Trophoblast cell (in vitro differentiated cells and primary cell): ENCODE measurements around the gene TBC1D9.

ENCODE experiments used
- DNase-seq, 2 donors: peaks; one replicate each; pipeline ENCODE4 v3.0.0-alpha.2; 2016
- H2AFZ ChIP-seq: 2 replicates; pipeline ENCODE4 v1.6.1; 2013; ENCODE audit warnings: low read length, moderate library complexity, mild to moderate bottlenecking; ENCODE audit not compliant: insufficient read depth, poor library complexity
- H2AK5ac ChIP-seq: 2 replicates; pipeline ENCODE4 v1.6.1; 2013; ENCODE audit warnings: mild to moderate bottlenecking, low read length
- H2BK120ac ChIP-seq: 2 replicates; pipeline ENCODE4 v1.6.1; 2013; ENCODE audit warnings: low read length, mild to moderate bottlenecking, moderate library complexity; ENCODE audit not compliant: insufficient read depth, poor library complexity
- H2BK12ac ChIP-seq: 2 replicates; pipeline ENCODE4 v1.6.1; 2013; ENCODE audit warnings: mild to moderate bottlenecking, low read length, moderate library complexity
- H2BK5ac ChIP-seq: 2 replicates; pipeline ENCODE4 v1.6.1; 2013; ENCODE audit warnings: low read length, low read depth, moderate library complexity, mild to moderate bottlenecking; ENCODE audit not compliant: poor library complexity
- H3K14ac ChIP-seq: 2 replicates; pipeline ENCODE4 v1.6.1; 2013; ENCODE audit warnings: mild to moderate bottlenecking, low read length
- H3K18ac ChIP-seq: 2 replicates; pipeline ENCODE4 v1.6.1; 2013; ENCODE audit warnings: mild to moderate bottlenecking, low read length
- H3K23ac ChIP-seq: 2 replicates; pipeline ENCODE4 v1.6.1; 2013; ENCODE audit warnings: low read length
- H3K27ac ChIP-seq: 2 replicates; pipeline ENCODE4 v1.5.1; 2013; ENCODE audit warnings: low read depth, mild to moderate bottlenecking, inconsistent platforms, low read length, moderate library complexity
- H3K27me3 ChIP-seq: 2 replicates; pipeline ENCODE4 v1.6.1; 2013; ENCODE audit warnings: inconsistent platforms, mild to moderate bottlenecking, low read length, moderate library complexity; ENCODE audit not compliant: insufficient read depth
- H3K36me3 ChIP-seq, 2 experiments: 1 replicate in 1 of 2; 2 replicates in 1 of 2; pipeline ENCODE4 v1.6.1; 2013; ENCODE audit warnings: low read length in 2 of 2, mild to moderate bottlenecking in 2 of 2, moderate library complexity in 1 of 2; ENCODE audit not compliant: insufficient read depth in 2 of 2, control insufficient read depth in 1 of 2
- H3K4ac ChIP-seq: 2 replicates; pipeline ENCODE4 v1.6.1; 2013; ENCODE audit warnings: low read depth, mild to moderate bottlenecking, low read length, moderate library complexity
- H3K4me1 ChIP-seq, 2 experiments: 1 replicate in 1 of 2; 2 replicates in 1 of 2; pipeline ENCODE4 v1.6.1; 2013; ENCODE audit warnings: low read length in 2 of 2, mild to moderate bottlenecking in 2 of 2, moderate library complexity in 1 of 2; ENCODE audit not compliant: insufficient read depth in 2 of 2, control insufficient read depth in 1 of 2
- H3K4me2 ChIP-seq: 2 replicates; pipeline ENCODE4 v1.6.1; 2013; ENCODE audit warnings: inconsistent platforms, mild to moderate bottlenecking, low read length, moderate library complexity
- H3K4me3 ChIP-seq: 2 replicates; pipeline ENCODE4 v1.5.1; 2013; ENCODE audit warnings: mild to moderate bottlenecking, low read depth, low read length, inconsistent platforms
- H3K79me1 ChIP-seq: one replicate; pipeline ENCODE4 v1.6.1; 2013; ENCODE audit warnings: low read length
- H3K79me2 ChIP-seq: 2 replicates; pipeline ENCODE4 v1.6.1; 2013; ENCODE audit warnings: low read length, mild to moderate bottlenecking; ENCODE audit not compliant: control insufficient read depth, insufficient read depth, poor library complexity
- H3K9ac ChIP-seq: 2 replicates; pipeline ENCODE4 v1.6.1; 2013; ENCODE audit warnings: mild to moderate bottlenecking, low read length
- H3K9me3 ChIP-seq: 2 replicates; pipeline ENCODE4 v1.6.1; 2013; ENCODE audit warnings: low read depth, mild to moderate bottlenecking, control low read depth, inconsistent platforms, low read length; ENCODE audit not compliant: insufficient read depth
- H4K12ac ChIP-seq: 2 replicates; pipeline ENCODE4 v1.6.1; 2013; ENCODE audit warnings: low read depth, mild to moderate bottlenecking, low read length, moderate library complexity
- H4K8ac ChIP-seq: 2 replicates; pipeline ENCODE4 v1.6.1; 2013; ENCODE audit warnings: low read depth, mild to moderate bottlenecking, low read length, moderate library complexity
- H4K91ac ChIP-seq: one replicate; pipeline ENCODE4 v1.6.1; 2013; ENCODE audit warnings: low read depth, mild to moderate bottlenecking, low read length, moderate library complexity
- WGBS: extraction: QIAGEN DNeasy Blood & Tissue Kit; methylation state at CpG from one replicate; pipeline ENCODE4 v1.1.7; 2013; ENCODE audit warnings: missing lambda C conversion rate; ENCODE audit not compliant: insufficient read length, insufficient coverage; ENCODE audit errors: extremely low coverage; 5-methylcytosine and 5-hydroxymethylcytosine counted together

Gene TBC1D9

DNA sequence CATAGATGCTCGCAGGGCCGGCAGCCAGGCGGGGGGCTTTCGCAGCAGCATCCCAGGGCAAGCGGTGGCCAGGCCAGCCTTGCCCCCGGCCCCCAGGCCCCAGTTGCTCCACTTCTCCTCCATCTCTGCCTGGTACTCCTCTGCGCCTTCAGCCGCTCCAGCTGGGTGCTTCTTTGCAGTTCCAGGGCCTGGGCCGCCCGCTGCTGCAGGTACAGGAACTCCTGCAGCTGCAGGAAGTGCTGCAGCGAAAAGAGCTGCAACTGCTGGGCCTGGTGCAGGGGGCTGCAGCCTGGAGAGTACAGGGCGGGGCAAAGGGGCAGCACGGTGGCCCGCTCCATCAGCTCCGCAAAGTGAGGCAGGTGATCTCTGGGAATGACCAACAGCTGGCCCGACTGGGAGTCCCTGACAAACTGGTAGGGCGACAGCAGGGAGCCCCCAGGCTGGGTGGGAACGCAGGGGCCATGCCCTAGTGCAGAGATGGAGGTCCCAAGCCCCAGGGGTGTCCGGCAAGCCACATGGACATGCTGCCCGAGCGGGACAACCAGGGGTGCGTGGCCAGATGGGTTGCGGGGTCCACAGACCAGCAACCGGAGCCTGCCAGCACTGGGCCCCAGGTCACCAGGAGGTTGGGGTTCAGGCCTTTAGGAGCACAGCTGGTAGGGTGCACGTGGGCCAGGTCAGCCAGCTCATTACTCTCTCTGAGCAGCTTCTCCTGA lies 111.6 kb downstream of the TBC1D9 start:
- no peak overlapping the region for H2AK5ac ChIP-seq
- WGBS: no CpG with 5 or more reads among the region's 25 CpGs
- peaks cover 5% of the 10 kb centered on the region for H3K79me1 ChIP-seq
- no peak overlapping the region for H3K27ac ChIP-seq
- H3K36me3 ChIP-seq: peaks cover 34 to 47% of the 10 kb centered on the region in 2 experiments
- no peak overlapping the region for H3K4me2 ChIP-seq
- H3K4ac ChIP-seq: no peak overlapping the region
- H2AFZ ChIP-seq: no peak overlapping the region
- peak overlapping the region; percentile 28 for H2BK12ac ChIP-seq
- H4K12ac ChIP-seq: no peak overlapping the region
- H4K91ac ChIP-seq: no peak overlapping the region
- no peak overlapping the region for H3K14ac ChIP-seq
- peaks cover 20 to 21% of the 10 kb centered on the region in 2 experiments for H3K4me1 ChIP-seq
- H3K9me3 ChIP-seq: peaks cover 2% of the 10 kb centered on the region
- H2BK120ac ChIP-seq: peak overlapping the region; percentile 44
- H3K4me3 ChIP-seq: no peak overlapping the region
- no peak for DNase-seq
- no peak overlapping the region for H3K9ac ChIP-seq
- no peaks in the 10 kb centered on the region for H3K79me2 ChIP-seq
- H4K8ac ChIP-seq: peak overlapping the region; percentile 62
- H3K27me3 ChIP-seq: no peaks in the 10 kb centered on the region
- peak overlapping the region; percentile 90 for H3K18ac ChIP-seq
- H3K23ac ChIP-seq: no peak overlapping the region
- peak overlapping the region; percentile 21 for H2BK5ac ChIP-seq

DNA sequence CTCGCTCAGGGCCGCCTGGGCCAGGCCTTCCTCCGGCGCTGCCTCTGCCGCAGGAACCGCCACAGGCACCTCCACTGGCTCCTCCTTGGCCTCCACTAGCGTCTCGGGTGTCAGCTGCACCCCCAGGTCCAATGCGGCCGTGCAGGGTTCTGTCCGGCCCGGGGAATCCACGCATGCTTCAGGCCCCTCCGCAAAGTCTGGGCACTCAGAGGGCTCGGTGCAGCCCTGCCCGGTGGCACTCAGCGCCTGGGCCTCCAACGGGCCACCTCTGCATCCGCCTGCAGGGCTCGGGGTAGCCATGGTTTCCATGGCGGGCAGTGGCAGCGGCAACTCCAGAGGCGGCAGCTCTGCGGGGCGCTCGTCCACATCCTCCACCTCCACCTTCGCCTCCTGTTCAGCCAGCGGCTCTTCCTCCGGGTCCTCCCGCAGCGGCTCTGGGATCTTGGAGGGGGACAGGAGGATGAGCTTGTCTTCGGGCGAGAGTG lies 112.6 kb downstream of the TBC1D9 start:
- Histone ChIP-seq H2AFZ (no peak overlapping the region), H3K4me1 (peaks cover 18 to 20% of the 10 kb centered on the region in 2 experiments), H4K8ac (no peak overlapping the region), H3K9me3 (peaks cover 2% of the 10 kb centered on the region), H3K4me2 (no peak overlapping the region), H3K27ac (no peak overlapping the region), H3K18ac (no peak overlapping the region), H2BK12ac (no peak overlapping the region), H3K14ac (no peak overlapping the region), H3K79me1 (peaks cover 5% of the 10 kb centered on the region), H4K91ac (no peak overlapping the region), H2BK120ac (no peak overlapping the region), H2AK5ac (peak overlapping the region; percentile 33), H3K4me3 (no peak overlapping the region), H4K12ac (no peak overlapping the region), H3K27me3 (no peaks in the 10 kb centered on the region), H3K9ac (no peak overlapping the region), H3K4ac (no peak overlapping the region), H2BK5ac (no peak overlapping the region), H3K36me3 (peaks cover 34 to 45% of the 10 kb centered on the region in 2 experiments), H3K79me2 (no peaks in the 10 kb centered on the region), H3K23ac (no peak overlapping the region)
- no peak for DNase-seq
- WGBS: no CpG with 5 or more reads among the region's 33 CpGs

GRCh38 chr4:140642674-140643437 lies 113.3 kb downstream of the TBC1D9 start:
- Histone ChIP-seq H3K23ac (no peak overlapping the region), H3K18ac (no peak overlapping the region), H4K12ac (no peak overlapping the region), H2BK120ac (no peak overlapping the region), H2AK5ac (no peak overlapping the region), H2BK5ac (no peak overlapping the region), H4K8ac (no peak overlapping the region), H3K27me3 (no peaks in the 10 kb centered on the region), H3K4me2 (no peak overlapping the region), H3K9me3 (peaks cover 2% of the 10 kb centered on the region), H2BK12ac (no peak overlapping the region), H3K4me1 (peaks cover 18 to 20% of the 10 kb centered on the region in 2 experiments), H3K4ac (no peak overlapping the region), H4K91ac (no peak overlapping the region), H3K79me2 (no peaks in the 10 kb centered on the region), H3K79me1 (peaks cover 5% of the 10 kb centered on the region), H3K14ac (no peak overlapping the region), H3K27ac (no peak overlapping the region), H3K9ac (no peak overlapping the region), H3K36me3 (peaks cover 34 to 44% of the 10 kb centered on the region in 2 experiments), H3K4me3 (no peak overlapping the region), H2AFZ (no peak overlapping the region)
- WGBS: no CpG with 5 or more reads among the region's 33 CpGs
- DNase-seq: no peak

- no peak overlapping the region for H2AFZ ChIP-seq
- H3K18ac ChIP-seq: no peak overlapping the region
- H3K9me3 ChIP-seq: peaks cover 2% of the 10 kb centered on the region
- H2BK12ac ChIP-seq: peak overlapping the region; percentile 75
- H3K14ac ChIP-seq: no peak overlapping the region
- H4K12ac ChIP-seq: no peak overlapping the region
- H2BK5ac ChIP-seq: peak overlapping the region; percentile 22
- no peak overlapping the region for H3K4me3 ChIP-seq
- peak overlapping the region; percentile 57 for H2AK5ac ChIP-seq
- no peak overlapping the region for H3K9ac ChIP-seq
- peaks cover 39 to 49% of the 10 kb centered on the region in 2 experiments for H3K36me3 ChIP-seq
- no peak overlapping the region for H4K91ac ChIP-seq
- H3K4me2 ChIP-seq: no peak overlapping the region
- H3K27ac ChIP-seq: no peak overlapping the region
- no peak overlapping the region for H2BK120ac ChIP-seq
- no peak overlapping the region for H3K23ac ChIP-seq
- no peak for DNase-seq
- peaks cover 21 to 24% of the 10 kb centered on the region in 2 experiments for H3K4me1 ChIP-seq
- peak overlapping the region; percentile 23 for H4K8ac ChIP-seq
- H3K27me3 ChIP-seq: no peaks in the 10 kb centered on the region
- H3K79me2 ChIP-seq: no peaks in the 10 kb centered on the region
- H3K4ac ChIP-seq: no peak overlapping the region
- WGBS: no CpG with 5 or more reads among the region's 25 CpGs
- H3K79me1 ChIP-seq: peaks cover 7% of the 10 kb centered on the region
Observed at GRCh38 chr4:140641789-140642439, 114.3 kb downstream of the TBC1D9 start.
